ENCODE results near the gene KPRP.

GRCh38 chr1:152770411-152770810 is 12.6 kb downstream of the KPRP start:
- TF ChIP-seq CTCF (conservative IDR thresholded peaks at IDR 0.05; ENCODE audit: low read depth in 2 of 2) (no peak), POLR2AphosphoS5 (IDR thresholded peaks at IDR 0.05; ENCODE audit: low read depth) (no peak), JUNB (IDR thresholded peaks at IDR 0.05; ENCODE audit: unreplicated experiment) (no peak), CREB1 (CRISPR knock-in tag; IDR thresholded peaks at IDR 0.05; ENCODE audit: low read depth) (no peak), REST (IDR thresholded peaks at IDR 0.05; ENCODE audit: unreplicated experiment) (no peak), EZH2phosphoT487 (IDR thresholded peaks at IDR 0.05; ENCODE audit: unreplicated experiment) (no peak)

Measured in GM23338 (cell line).